ENCODE data around the gene GPR84. TPM values are rescaled to one million over a fixed set of nuclear protein-coding genes. Genes with fewer than 3 reads are reported as not detected.
"Not testable (repeated sequence)": the region's sequence is repeated elsewhere in the genome, so short reads cannot be mapped to it uniquely, and the experiment has no call there.

GPR84 gene
- total and polyA plus RNA-seq, 3 donors from 2014 or later: 0.43 to 0.58 TPM; not detected in 1

- DNase-seq: no peak
- Histone ChIP-seq H3K4me1 (peaks cover 72% of the 10 kb centered on the region), H3K36me3 (ENCODE audit: low read depth, missing control alignments) (no peaks in the 10 kb centered on the region), H3K4me3 (no peak overlapping the region), H3K27ac (peak overlapping the region; percentile 55 to 64), H3K9me3 (no peaks in the 10 kb centered on the region), H3K27me3 (no peaks in the 10 kb centered on the region)
- WGBS, 2 donors: 70 to 74% methylated on average over 6 of the region's 6 CpGs
- TF ChIP-seq POLR2A (IDR thresholded peaks at IDR 0.05) (no peak), CTCF (IDR thresholded peaks at IDR 0.05) (no peak)
- intact Hi-C loops (cut with DNase I; ENCODE audit: low total_unique reads): no loop called here
Measured at GRCh38 chr12:54355104-54355815, 9.0 kb downstream of the GPR84 start.

DNA sequence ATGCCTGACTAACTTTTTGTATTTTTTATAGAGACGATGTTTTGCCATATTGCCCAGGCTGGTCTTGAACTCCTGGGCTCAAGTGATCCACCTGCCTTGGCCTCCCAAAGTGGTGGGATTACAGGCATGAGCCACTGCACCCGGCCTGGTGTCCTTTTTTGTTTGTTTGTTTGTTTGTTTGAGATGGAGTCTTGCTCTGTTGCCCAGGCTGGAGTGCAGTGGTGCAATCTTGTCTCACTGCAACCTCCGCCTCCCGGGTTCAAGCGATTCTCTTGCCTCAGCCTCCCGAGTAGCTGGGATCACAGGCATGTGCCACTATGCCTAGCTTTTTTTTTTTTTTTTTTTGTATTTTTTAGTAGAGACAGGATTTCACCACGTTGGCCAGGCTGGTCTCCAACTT lies 10.0 kb downstream of the GPR84 start:
- H3K9me3 ChIP-seq; H3K36me3 ChIP-seq (ENCODE audit: low read depth, missing control alignments); DNase-seq; H3K27me3 ChIP-seq; H3K27ac ChIP-seq; intact Hi-C loops (cut with DNase I; ENCODE audit: low total_unique reads); H3K4me3 ChIP-seq: not testable (repeated sequence)
- 74 to 89% methylated on average over 7 of the region's 7 CpGs for WGBS, 2 donors
- H3K4me1 ChIP-seq: peaks cover 64% of the 10 kb centered on the region

DNA sequence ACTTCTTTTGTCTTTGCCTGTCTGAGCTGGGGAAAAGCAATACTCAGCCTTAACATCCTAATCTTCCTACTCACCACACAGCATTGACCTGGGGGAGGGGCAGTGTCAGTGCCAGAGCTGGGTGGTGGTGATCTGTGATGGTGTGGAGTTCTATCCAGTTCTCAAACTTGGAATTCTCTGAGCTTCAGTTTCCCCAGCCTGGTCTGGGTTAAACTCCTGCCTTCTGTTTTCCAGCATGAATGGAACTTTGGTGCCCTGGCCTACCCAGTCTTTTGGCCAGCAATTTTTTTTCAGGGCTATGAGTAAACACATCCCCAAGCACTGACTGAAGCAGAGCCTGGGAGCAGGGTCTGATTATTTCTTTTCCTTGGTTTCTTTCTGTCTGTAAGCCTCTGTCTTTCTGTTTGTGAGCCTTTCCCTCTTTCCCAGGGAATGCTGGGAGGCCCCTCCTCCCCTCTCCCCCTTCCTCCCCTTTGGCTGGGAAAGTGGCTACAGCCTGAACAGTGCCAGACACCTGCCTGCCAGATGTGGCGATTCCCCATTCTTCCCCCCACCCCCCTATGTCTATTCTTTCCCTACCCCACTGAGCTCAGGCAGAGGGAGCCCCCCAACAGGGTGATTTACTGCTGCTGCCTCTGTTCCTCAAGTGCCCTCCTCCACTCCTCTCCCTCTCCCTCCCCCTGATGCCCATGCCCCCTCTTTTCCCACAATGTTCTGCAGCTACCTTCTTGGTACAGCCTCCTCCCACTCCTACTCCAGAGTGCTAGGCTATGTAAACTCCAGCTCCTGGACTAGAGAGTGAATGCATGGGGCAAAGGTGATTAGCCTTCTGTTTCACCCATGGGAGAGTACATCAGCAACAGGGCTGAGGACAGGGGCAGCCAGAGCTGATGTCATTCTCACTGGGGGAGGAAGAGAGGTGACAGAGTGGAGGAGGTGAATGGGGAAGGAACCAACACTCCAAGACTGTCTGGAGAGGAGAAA lies 11.1 kb downstream of the GPR84 start:
- TF ChIP-seq POLR2A (IDR thresholded peaks at IDR 0.05) (no peak), CTCF (IDR thresholded peaks at IDR 0.05) (no peak)
- Histone ChIP-seq H3K36me3 (ENCODE audit: low read depth, missing control alignments) (no peaks in the 10 kb centered on the region), H3K27ac (peak overlapping the region; percentile 11 to 31), H3K27me3 (no peaks in the 10 kb centered on the region), H3K4me3 (no peak overlapping the region), H3K9me3 (no peaks in the 10 kb centered on the region), H3K4me1 (peaks cover 59% of the 10 kb centered on the region)
- no peak for DNase-seq
- 13 to 56% methylated on average over 1 of the region's 1 CpG for WGBS, 2 donors
- intact Hi-C loops (cut with DNase I; ENCODE audit: low total_unique reads): no loop called here

DNA sequence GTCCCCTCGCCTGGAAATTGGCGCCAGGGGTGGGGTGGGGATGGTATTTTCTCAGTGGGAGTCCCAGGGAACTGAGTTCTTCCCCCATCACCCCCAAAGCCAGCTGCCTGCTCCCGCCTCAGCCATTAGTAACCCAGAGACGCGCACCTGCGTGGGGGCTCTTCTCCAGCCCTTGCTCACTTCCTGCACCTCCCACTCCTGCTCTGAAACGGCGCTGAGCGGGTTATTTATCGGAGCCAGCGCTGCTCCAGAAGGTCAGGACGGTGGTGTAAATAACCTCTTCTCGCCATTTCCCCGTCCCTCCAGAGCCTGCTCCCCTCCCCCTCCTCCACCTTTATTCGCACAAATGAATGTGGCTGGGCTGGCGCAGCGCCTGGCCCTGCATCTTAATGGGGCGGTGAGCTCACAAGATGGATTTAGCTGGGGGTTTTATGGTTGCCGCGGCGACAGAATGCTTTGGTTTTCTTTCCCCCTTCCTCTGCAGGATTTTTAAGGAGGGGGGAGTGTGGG lies 12.2 kb downstream of the GPR84 start:
- no peak overlapping the region for H3K4me3 ChIP-seq
- H3K4me1 ChIP-seq: peaks cover 48% of the 10 kb centered on the region
- intact Hi-C loops (cut with DNase I; ENCODE audit: low total_unique reads): no loop called here

More for the DNA sequence above, 12.2 kb downstream of the GPR84 start:
- H3K27ac ChIP-seq: peak overlapping the region in 1 of 2 donors; percentile 36
- TF ChIP-seq CTCF (IDR thresholded peaks at IDR 0.05) (no peak), POLR2A (IDR thresholded peaks at IDR 0.05) (no peak)
- 3 to 6% methylated on average over 21 of the region's 21 CpGs for WGBS, 2 donors
- H3K27me3 ChIP-seq: no peaks in the 10 kb centered on the region
- no peaks in the 10 kb centered on the region for H3K36me3 ChIP-seq (ENCODE audit: low read depth, missing control alignments)
- H3K9me3 ChIP-seq: no peaks in the 10 kb centered on the region
- peak; percentile 45 for DNase-seq
